PC-3 (cell line): ENCODE data around the gene ITGB1BP1.
"Not testable (repeated sequence)": the region's sequence is repeated elsewhere in the genome, so short reads cannot be mapped to it uniquely, and the experiment has no call there.

Source experiments
- EZH2 ChIP-seq: fragments of 300-600 bp; sonication (generic); IDR thresholded peaks from one replicate; pipeline ENCODE4 v1.6.1; 2017; ENCODE audit warnings: antibody characterized with exemption, mild to moderate bottlenecking, low read length; ENCODE audit not compliant: unreplicated experiment
- EZH2phosphoT487 ChIP-seq: fragments of 300-600 bp; sonication (generic); IDR thresholded peaks from 2 replicates; pipeline ENCODE4 v1.6.1; 2018; ENCODE audit warnings: mild to moderate bottlenecking, antibody characterized with exemption, low read length, borderline replicate concordance
- TF ChIP-seq, protein P1 (sequence below): fragments of 300-600 bp; sonication (generic); conservative IDR thresholded peaks from 2 replicates; pipeline ENCODE4 v1.5.1; 2017; ENCODE audit warnings: antibody characterized with exemption, low read depth, mild to moderate bottlenecking, low read length

DNA sequence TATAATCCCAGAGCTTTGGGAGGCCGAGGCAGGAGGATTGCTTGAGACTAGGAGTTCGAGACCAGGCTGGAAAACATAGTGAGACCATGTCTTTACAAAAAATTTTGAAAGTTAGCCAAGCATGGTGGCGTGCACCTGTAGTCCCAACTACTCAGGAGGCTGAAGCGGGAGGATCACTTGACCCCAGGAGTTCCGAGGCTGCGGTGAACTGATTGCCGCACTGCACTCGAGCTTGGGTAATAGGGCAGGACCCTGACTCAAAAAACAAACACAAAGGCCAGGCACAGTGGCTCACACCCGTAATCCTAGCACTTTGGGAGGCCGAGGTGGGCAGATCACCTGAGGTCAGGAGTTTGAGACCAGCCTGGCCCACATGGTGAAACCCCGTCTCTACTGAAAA lies 25.1 kb downstream of the ITGB1BP1 start:
- TF ChIP-seq, protein P1, sequence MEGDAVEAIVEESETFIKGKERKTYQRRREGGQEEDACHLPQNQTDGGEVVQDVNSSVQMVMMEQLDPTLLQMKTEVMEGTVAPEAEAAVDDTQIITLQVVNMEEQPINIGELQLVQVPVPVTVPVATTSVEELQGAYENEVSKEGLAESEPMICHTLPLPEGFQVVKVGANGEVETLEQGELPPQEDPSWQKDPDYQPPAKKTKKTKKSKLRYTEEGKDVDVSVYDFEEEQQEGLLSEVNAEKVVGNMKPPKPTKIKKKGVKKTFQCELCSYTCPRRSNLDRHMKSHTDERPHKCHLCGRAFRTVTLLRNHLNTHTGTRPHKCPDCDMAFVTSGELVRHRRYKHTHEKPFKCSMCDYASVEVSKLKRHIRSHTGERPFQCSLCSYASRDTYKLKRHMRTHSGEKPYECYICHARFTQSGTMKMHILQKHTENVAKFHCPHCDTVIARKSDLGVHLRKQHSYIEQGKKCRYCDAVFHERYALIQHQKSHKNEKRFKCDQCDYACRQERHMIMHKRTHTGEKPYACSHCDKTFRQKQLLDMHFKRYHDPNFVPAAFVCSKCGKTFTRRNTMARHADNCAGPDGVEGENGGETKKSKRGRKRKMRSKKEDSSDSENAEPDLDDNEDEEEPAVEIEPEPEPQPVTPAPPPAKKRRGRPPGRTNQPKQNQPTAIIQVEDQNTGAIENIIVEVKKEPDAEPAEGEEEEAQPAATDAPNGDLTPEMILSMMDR: not testable (repeated sequence)
- not testable (repeated sequence) for TF ChIP-seq EZH2, EZH2phosphoT487
